ENCODE results near the gene DRP2.
"Not testable (repeated sequence)": the region's sequence is repeated elsewhere in the genome, so short reads cannot be mapped to it uniquely, and the experiment has no call there.

GRCh38 chrX:101295603-101296002 lies 76.0 kb downstream of the DRP2 start:
- not testable (repeated sequence) for TF ChIP-seq POLR2A, CTCF (IDR thresholded peaks at IDR 0.05)
